HepG2 (cell line): Measurements from ENCODE around the gene EXOC3.

Source experiments
- IRF1 ChIP-seq: sonication (generic); formaldehyde crosslinking; IDR thresholded peaks from 2 replicates; pipeline ENCODE4 v1.4.0; 2020; ENCODE audit warnings: low read depth, mild to moderate bottlenecking, missing genetic modification reagents
- NFYB ChIP-seq: sonication (generic); formaldehyde crosslinking; IDR thresholded peaks from 2 replicates; pipeline ENCODE4 v1.4.0; 2020; ENCODE audit warnings: missing genetic modification reagents
- POLR2A ChIP-seq, 2 experiments: IDR thresholded peaks; 2 replicates each; pipeline ENCODE4 v1.6.1; 2011; ENCODE audit warnings: low read depth in 2 of 2, low read length in 2 of 2, mild to moderate bottlenecking in 1 of 2, moderate library complexity in 1 of 2; ENCODE audit not compliant: insufficient read depth in 1 of 2
- ZBTB44 ChIP-seq: sonication (generic); formaldehyde crosslinking; IDR thresholded peaks from 2 replicates; pipeline ENCODE4 v1.4.0; 2020; ENCODE audit warnings: missing genetic modification reagents
- ZKSCAN8 ChIP-seq: IDR thresholded peaks from 2 replicates; pipeline ENCODE4 v1.6.1; 2016; ENCODE audit warnings: borderline replicate concordance, missing genetic modification reagents, missing compliant biosample characterization
- ZNF10 ChIP-seq: sonication (generic); formaldehyde crosslinking; IDR thresholded peaks from 2 replicates; pipeline ENCODE4 v1.4.0; 2020; ENCODE audit warnings: mild to moderate bottlenecking, low read depth, missing genetic modification reagents, borderline replicate concordance
- ZNF407 ChIP-seq: sonication (generic); formaldehyde crosslinking; IDR thresholded peaks from one replicate; pipeline ENCODE4 v1.5.1; 2020; ENCODE audit warnings: mild to moderate bottlenecking, missing genetic modification reagents; ENCODE audit errors: not compliant biosample characterization
- ZNF674 ChIP-seq: sonication (generic); formaldehyde crosslinking; IDR thresholded peaks from 2 replicates; pipeline ENCODE4 v1.5.0; 2020; ENCODE audit warnings: low read depth, mild to moderate bottlenecking, missing genetic modification reagents

- TF ChIP-seq ZNF674, result no peak
- no peak for TF ChIP-seq ZBTB44 (CRISPR knock-in tag)
- no peak for TF ChIP-seq ZNF407 (CRISPR knock-in tag)
- TF ChIP-seq ZKSCAN8 (CRISPR knock-in tag), result no peak
- no peak for TF ChIP-seq ZNF10
- TF ChIP-seq POLR2A (IDR thresholded peaks at IDR 0.05; ENCODE audit: insufficient read depth in 1 of 2, low read depth in 2 of 2, low read length in 2 of 2), result no peak
- no peak for TF ChIP-seq IRF1 (CRISPR knock-in tag)
- no peak for TF ChIP-seq NFYB (CRISPR knock-in tag)
Measured at GRCh38 chr5:426392-426976, 16.5 kb upstream of the EXOC3 start.
